Fibroblast of lung (primary cell): ENCODE data around the gene BRD7. TPM values are rescaled to one million over a fixed set of nuclear protein-coding genes. Genes with fewer than 3 reads are reported as not detected.

Experiments used
- DNase-seq, 2 donors: peaks; one replicate each; pipeline versions ENCODE4 v3.0.0 to v3.0.0-alpha.2; 2010; ENCODE audit warnings: low read depth in 2 of 2
- H2AFZ ChIP-seq: 2 replicates; pipeline ENCODE4 v1.5.1; 2012; ENCODE audit warnings: low read length, control low read depth, inconsistent platforms
- H3K27ac ChIP-seq: 2 replicates; pipeline ENCODE4 v1.5.1; 2011; ENCODE audit warnings: low read length, control low read depth; ENCODE audit not compliant: insufficient read depth
- H3K27me3 ChIP-seq: 2 replicates; pipeline ENCODE4 v1.5.1; 2011; ENCODE audit warnings: mild to moderate bottlenecking, low read length; ENCODE audit not compliant: control insufficient read depth, insufficient read depth
- H3K36me3 ChIP-seq: 2 replicates; pipeline ENCODE4 v1.5.1; 2011; ENCODE audit warnings: low read length; ENCODE audit not compliant: control insufficient read depth, insufficient read depth
- H3K4me1 ChIP-seq: 2 replicates; pipeline ENCODE4 v1.5.1; 2011; ENCODE audit warnings: low read length; ENCODE audit not compliant: control insufficient read depth, insufficient read depth; ENCODE audit errors: extremely low read depth
- H3K4me2 ChIP-seq: 2 replicates; pipeline ENCODE4 v1.5.1; 2011; ENCODE audit warnings: low read length, control low read depth; ENCODE audit not compliant: insufficient read depth; ENCODE audit errors: extremely low read depth
- H3K4me3 ChIP-seq, 4 experiments: fragments of 200-600 bp in 1 of 4; sonication (generic) in 1 of 4; replicated peaks in 1 of 4; 2 replicates each; pipeline ENCODE4 v1.5.1; 2011 to 2016; ENCODE audit warnings: low read length in 4 of 4, low read depth in 3 of 4, mild to moderate bottlenecking in 3 of 4, control low read depth in 2 of 4, inconsistent platforms in 1 of 4, mixed read lengths in 1 of 4; ENCODE audit not compliant: insufficient read depth in 1 of 4; ENCODE audit errors: control extremely low read depth in 1 of 4
- H3K79me2 ChIP-seq: 2 replicates; pipeline ENCODE4 v1.5.1; 2012; ENCODE audit warnings: mild to moderate bottlenecking, low read length, inconsistent platforms; ENCODE audit not compliant: control insufficient read depth, insufficient read depth
- H3K9ac ChIP-seq: 2 replicates; pipeline ENCODE4 v1.5.1; 2011; ENCODE audit warnings: mild to moderate bottlenecking, low read length, control low read depth; ENCODE audit not compliant: insufficient read depth
- H3K9me3 ChIP-seq: 2 replicates; pipeline ENCODE4 v1.5.1; 2012; ENCODE audit warnings: low read depth, low read length; ENCODE audit not compliant: control insufficient read depth, insufficient read depth
- H4K20me1 ChIP-seq: 2 replicates; pipeline ENCODE4 v1.5.1; 2011; ENCODE audit warnings: low read length; ENCODE audit not compliant: control insufficient read depth, insufficient read depth; ENCODE audit errors: extremely low read depth
- EZH2 ChIP-seq: IDR thresholded peaks from 2 replicates; pipeline ENCODE4 v1.5.1; 2012; ENCODE audit warnings: low read length, control low read depth, mild to moderate bottlenecking; ENCODE audit errors: missing control alignments
- polyA plus RNA-seq, 2 donors: library from polyadenylated mRNA; depleted of rRNA in 1 of 2; stranded (reverse) in 1 of 2; unstranded in 1 of 2; fragments of >200 nt; gene quantifications; 2 replicates each; pipeline ENCODE4 v1.2.1, GENCODE V29; 2011 to 2012; ENCODE audit warnings: missing spikeins in 1 of 2
- total RNA-seq: library from RNA; depleted of rRNA; stranded (reverse); fragments of >200 nt; gene quantifications from 2 replicates; pipeline ENCODE4 v1.2.1, GENCODE V29; 2014
- TF ChIP-seq, protein P1 (sequence below), 2 donors: IDR thresholded peaks in 1 of 2; conservative IDR thresholded peaks in 1 of 2; 1 replicate in 1 of 2; 2 replicates in 1 of 2; pipeline ENCODE4 v1.5.1; 2011 to 2012; ENCODE audit warnings: low read length in 2 of 2, control low read depth in 1 of 2, inconsistent platforms in 1 of 2, low read depth in 1 of 2, mild to moderate bottlenecking in 1 of 2

Gene BRD7
- total and polyA plus RNA-seq, 2 donors (not counting 1 experiment from before 2014, with no cell fraction given): 50.0 to 51.5 TPM

DNA sequence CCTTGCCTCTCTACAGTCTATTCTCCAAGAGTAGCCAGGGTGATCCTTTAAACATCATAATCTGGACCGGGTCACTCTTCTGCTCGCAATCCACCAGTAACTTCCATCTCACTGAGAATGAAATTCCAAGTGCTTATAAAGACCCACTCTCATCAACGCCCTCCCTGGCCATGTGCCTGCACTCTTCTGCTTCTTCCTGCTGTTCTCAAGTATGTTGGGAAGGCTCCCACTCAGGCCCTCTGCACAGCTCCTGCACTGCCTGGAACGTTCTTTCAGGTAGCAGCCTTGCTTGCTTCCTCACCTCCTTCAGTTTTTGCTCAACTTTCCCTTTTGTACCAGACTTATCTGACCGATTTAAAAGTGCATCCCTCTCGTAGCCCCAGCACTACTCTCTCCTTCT is 44.4 kb downstream of the BRD7 start:
- H4K20me1 ChIP-seq: no peaks in the 10 kb centered on the region
- no peak overlapping the region for H2AFZ ChIP-seq
- TF ChIP-seq, protein P1, sequence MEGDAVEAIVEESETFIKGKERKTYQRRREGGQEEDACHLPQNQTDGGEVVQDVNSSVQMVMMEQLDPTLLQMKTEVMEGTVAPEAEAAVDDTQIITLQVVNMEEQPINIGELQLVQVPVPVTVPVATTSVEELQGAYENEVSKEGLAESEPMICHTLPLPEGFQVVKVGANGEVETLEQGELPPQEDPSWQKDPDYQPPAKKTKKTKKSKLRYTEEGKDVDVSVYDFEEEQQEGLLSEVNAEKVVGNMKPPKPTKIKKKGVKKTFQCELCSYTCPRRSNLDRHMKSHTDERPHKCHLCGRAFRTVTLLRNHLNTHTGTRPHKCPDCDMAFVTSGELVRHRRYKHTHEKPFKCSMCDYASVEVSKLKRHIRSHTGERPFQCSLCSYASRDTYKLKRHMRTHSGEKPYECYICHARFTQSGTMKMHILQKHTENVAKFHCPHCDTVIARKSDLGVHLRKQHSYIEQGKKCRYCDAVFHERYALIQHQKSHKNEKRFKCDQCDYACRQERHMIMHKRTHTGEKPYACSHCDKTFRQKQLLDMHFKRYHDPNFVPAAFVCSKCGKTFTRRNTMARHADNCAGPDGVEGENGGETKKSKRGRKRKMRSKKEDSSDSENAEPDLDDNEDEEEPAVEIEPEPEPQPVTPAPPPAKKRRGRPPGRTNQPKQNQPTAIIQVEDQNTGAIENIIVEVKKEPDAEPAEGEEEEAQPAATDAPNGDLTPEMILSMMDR (conservative IDR thresholded peaks at IDR 0.05 in 1 of 2, IDR thresholded peaks at IDR 0.05 in 1 of 2; ENCODE audit: low read depth in 1 of 2, low read length in 2 of 2): no peak
- H3K27ac ChIP-seq: no peak overlapping the region
- H3K4me1 ChIP-seq: no peaks in the 10 kb centered on the region
- no peaks in the 10 kb centered on the region for H3K9me3 ChIP-seq
- DNase-seq: no peak
- no peaks in the 10 kb centered on the region for H3K27me3 ChIP-seq
- H3K36me3 ChIP-seq: peaks cover 5% of the 10 kb centered on the region
- no peaks in the 10 kb centered on the region for H3K79me2 ChIP-seq
- H3K9ac ChIP-seq: no peak overlapping the region
- no peak overlapping the region for H3K4me3 ChIP-seq
- no peak overlapping the region for H3K4me2 ChIP-seq

DNA sequence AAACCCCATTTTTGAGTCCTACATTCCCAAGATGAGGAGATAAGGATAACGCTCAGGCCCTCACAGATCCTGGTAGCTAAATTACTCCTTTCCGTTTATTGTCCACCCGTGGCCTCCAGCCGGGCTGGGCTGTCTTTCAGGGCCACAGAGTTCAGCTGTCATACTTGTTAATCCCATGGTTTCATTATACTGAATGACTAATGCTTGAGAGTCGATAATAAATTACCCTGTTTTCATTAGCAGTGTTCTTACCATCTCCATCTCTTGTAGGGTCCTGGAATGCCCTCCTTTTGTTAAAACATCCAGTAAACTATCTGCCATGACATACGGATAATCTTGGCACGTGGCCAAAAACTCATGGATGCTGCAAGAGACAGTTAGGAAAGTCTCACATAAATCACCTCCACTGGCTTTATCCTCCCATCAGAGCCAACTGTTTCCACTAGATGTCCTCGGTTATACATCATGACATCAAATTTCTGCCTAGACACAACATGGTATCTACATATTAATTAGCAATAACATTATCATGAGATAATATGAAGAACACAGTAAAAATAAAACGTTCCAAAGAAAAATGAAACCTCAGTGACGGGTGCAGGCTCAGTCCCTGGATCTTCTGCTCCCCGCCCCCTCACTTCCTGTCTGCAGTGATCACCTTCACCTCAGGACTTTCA is 45.3 kb downstream of the BRD7 start:
- peak; percentile 42 to 60 for DNase-seq
- Histone ChIP-seq H3K36me3 (peaks cover 5% of the 10 kb centered on the region), H3K79me2 (no peaks in the 10 kb centered on the region), H3K9ac (no peak overlapping the region), H3K27ac (no peak overlapping the region), H2AFZ (no peak overlapping the region), H3K4me3 (no peak overlapping the region), H4K20me1 (no peaks in the 10 kb centered on the region), H3K4me1 (no peaks in the 10 kb centered on the region), H3K27me3 (no peaks in the 10 kb centered on the region), H3K9me3 (no peaks in the 10 kb centered on the region), H3K4me2 (no peak overlapping the region)
- no peak for TF ChIP-seq EZH2
- TF ChIP-seq, protein P1 (conservative IDR thresholded peaks at IDR 0.05 in 1 of 2, IDR thresholded peaks at IDR 0.05 in 1 of 2; ENCODE audit: low read depth in 1 of 2, low read length in 2 of 2): no peak

DNA sequence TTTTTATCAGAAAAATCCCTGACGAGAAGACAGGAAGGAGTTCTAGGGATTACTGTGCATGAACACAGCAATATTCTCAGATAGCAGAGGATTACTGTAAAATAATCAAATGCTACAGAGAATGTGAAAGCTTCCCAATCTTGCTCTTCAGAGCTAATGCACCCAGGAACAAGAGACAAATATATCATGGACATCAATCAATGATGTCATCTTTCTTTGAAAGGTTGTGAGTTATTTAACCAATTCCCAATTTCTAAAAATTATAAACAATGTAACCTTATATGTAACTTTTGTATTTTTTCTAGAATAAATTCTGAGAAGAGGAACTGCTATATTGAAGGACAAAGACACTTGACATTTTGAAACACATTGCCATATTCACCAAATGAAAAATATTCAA is 46.5 kb downstream of the BRD7 start:
- peaks cover 5% of the 10 kb centered on the region for H3K36me3 ChIP-seq
- H3K27ac ChIP-seq: no peak overlapping the region
- TF ChIP-seq, protein P1 (conservative IDR thresholded peaks at IDR 0.05 in 1 of 2, IDR thresholded peaks at IDR 0.05 in 1 of 2; ENCODE audit: low read depth in 1 of 2, low read length in 2 of 2): no peak
- no peak for TF ChIP-seq EZH2
- no peaks in the 10 kb centered on the region for H3K4me1 ChIP-seq
- no peaks in the 10 kb centered on the region for H3K27me3 ChIP-seq
- H3K79me2 ChIP-seq: no peaks in the 10 kb centered on the region
- no peak overlapping the region for H3K4me2 ChIP-seq
- DNase-seq: no peak
- no peak overlapping the region for H3K4me3 ChIP-seq
- no peak overlapping the region for H3K9ac ChIP-seq
- H3K9me3 ChIP-seq: no peaks in the 10 kb centered on the region
- H2AFZ ChIP-seq: no peak overlapping the region
- no peaks in the 10 kb centered on the region for H4K20me1 ChIP-seq
